Stimulated activated CD4-positive, alpha-beta T cell treated with anti-CD3 and anti-CD28 coated beads, Interleukin-12 subunit alpha, Interleukin-12 subunit beta, amount 100 ng/mL, for 48 hours (primary cell): Measurements from ENCODE around the gene SND1.
A peak's percentile ranks its signal among the peaks of the same experiment; 100 is the strongest.

Experiments used
- DNase-seq, 3 donors: peaks; one replicate each; pipeline ENCODE4 v3.0.0-alpha.2; 2020; ENCODE audit warnings: low read depth in 2 of 3, low spot score in 1 of 3

SND1 gene

DNA sequence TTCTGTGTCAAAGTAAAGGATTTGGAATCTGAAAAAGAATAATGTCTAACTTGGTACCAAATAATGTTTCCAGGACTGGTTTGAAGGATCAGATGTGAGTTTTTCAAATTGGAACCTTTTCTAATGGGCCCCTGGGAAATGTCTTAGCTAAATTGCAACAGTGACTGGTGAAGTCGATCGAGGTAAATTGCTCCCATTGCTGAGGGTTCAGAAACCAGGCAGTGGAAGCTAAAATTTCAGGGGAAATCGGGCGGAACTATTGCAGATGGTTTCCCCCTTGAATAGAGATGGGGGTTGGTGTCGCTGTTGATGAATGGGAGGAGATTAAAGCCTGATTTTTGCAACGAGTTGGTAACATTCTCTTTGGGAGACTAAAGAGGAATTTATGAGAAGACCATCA is 112.7 kb downstream of the SND1 start:
- no peak for DNase-seq

DNA sequence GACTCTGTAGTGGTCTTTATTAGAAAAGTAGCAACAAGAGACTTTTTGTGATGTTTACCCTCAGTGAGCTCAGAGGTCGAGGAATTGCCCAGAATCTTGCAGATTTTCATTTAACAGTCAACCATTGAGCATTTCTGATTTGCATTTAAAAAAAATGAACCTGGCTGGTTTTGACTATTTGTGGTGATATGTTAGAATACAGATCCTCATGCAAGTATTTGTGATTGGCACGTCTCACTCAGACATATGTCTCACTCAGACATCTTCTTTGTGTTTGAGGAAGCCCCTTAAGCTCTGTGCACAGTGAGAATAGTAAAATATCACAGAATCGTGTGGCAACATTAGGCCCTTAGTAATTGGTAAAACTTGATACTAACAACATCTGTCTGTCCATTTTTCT is 113.2 kb downstream of the SND1 start:
- no peak for DNase-seq

DNA sequence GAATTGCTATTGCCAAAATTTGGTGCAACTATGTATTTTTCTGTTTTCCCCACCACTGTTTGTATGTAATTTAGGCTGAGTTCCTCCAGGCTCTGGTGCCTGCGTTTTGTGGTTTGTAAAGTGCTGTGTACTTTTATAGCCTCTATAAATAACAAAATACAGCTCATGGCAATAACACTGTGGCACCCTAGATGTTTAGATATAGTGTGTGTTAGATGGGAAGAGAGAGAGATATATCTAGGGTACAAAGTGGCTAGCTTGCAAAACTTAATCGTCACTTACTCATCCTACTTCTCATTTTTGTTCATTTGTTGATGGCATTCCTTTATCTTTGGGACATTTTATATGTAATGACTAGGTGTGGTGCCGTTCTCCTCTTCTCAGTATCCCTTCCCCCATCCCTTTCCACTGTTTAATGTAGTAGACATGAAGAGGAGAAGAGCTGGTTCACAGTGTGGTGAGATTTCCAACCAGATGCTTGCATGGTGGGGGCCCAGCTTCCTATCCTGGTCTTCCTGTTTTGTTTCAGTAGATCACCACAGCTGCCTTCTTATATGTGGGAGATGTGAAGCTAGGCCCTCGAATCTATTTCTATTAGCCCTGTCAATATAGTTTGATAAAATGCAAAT is 115.0 kb downstream of the SND1 start:
- no peak for DNase-seq

DNA sequence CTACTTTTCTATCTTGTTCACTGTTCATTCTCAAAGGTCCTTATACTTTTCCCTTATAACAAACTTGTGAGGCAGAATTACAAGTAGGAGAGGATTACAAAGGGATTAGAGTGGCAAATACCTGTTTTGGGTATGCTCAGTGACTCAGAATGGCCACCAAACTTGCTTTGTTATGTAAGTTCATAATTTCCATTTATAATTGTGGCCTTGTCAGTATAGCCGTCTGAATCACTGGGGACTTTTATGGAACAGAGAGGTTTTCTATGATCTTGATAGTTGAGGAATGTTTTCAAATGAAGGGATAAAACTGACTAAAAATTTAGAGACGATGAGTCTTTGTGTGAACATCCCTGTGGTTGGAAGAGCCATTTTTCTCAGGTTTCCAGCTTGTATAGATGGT is 116.2 kb downstream of the SND1 start:
- no peak for DNase-seq

DNA sequence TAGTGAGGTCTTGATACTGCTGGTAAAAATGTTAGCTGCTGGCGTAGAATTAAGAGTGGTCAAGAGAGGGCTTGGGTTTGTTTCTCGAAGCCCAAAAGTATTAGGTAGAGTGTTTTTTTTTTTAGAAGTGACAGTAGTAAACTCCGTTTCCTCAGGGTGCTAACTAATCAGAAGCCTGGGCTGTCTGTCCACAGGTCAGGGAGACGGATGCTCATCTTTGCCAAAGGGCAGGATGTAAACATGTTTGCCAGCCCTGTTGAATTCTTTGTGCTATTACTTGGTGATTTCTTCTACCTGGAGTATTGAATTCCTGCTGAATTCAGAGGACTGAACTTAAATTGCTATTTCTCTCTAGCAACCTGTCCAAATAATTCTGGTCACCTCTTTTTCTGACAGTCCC is 117.1 kb downstream of the SND1 start:
- no peak for DNase-seq

DNA sequence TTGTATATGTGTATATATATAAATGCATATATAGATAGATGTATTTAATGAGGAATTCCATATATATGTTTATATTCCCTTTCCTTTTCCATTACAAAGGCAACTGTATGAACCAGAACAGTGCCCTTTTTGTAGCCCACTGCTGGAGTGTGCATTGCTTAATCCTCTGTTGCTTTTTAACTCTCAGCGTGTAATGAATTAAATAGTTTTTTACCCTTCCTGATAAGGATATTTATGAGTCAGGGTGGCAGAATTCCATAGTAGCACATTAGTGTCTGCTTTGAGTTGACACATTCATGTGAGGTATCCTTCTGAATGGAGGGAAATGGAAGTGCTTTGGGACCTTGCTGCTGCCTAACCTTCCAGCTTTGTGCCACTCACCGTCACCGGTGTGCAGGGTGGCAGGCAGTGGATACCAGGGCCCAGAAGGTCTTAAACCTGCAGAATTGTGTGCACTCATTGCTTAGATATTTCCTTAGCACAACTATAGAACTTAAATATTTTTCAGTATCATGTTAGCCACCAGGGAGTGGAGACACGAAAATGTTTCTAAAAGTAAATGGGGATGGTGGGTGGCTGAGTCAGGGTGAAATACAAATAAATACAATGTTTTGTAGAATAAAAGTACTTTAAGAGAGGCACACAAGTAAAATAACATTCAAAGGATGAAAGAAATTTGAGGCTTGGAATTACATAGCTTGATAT is 117.9 kb downstream of the SND1 start:
- DNase-seq: no peak

DNA sequence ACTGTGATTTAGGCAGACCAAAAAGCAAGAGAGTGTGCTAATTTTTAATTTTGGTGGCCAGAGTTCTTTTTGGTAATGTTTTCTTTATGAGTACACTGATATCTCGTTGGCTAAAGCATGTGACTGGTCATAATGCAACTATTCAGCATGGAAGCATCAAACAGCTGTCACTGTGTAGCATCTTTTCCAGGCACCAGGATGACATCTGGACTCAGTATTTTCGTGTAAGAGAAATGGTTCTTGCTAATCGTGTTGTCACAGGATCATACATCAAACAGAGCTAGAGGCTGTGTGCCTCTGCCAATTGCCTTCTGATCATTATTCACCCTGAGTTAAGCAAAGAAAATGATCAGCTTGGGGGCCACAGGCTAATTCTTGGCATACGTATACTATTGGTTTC is 118.9 kb downstream of the SND1 start:
- DNase-seq: no peak

DNA sequence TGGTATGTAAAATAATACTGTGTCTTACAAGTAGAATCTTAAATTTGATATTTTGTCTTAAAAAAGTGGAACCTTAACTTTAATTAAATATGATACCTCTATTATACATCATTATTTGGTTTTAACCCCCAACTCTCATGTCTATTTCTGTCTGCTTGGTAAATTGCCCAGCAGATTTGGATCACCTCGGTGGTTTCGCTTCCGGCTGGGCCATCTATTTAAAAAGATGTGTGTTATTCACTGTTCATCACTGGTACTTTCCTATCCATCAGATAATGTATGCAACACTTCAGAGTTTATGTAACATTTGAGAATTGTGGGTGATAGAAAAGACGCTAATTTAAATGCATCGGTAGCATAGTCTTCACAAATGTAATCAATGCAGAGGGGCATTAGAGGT is 119.7 kb downstream of the SND1 start:
- no peak for DNase-seq

DNA sequence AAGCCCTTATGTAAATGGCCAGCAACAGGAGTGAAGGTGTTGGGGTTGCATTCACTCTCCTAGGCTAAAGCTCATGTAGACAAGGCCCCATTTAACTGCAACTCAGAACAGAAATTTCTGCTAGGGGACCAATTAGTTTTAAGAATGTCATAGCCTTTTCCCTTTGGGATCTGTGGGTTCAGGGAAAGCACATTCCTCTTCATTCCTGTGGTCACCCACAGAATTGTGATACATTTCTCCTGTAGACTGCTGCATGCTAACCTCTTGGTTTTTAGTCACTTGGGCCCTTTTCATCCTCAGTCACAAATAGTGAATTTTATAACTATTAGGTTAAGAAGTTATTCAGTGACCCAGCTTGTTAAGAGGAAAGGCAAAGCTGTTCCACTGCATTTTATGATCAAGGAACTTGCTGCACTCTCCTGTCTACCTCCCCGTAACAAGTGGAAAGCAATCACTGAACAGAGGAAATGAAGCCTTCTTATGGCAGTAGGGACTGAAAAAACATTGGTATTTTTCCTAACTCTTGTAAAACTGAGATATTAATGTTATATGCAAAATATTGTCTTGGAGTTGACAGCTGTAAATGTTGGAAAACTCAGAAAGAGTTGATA is 124.9 kb downstream of the SND1 start:
- DNase-seq: no peak

DNA sequence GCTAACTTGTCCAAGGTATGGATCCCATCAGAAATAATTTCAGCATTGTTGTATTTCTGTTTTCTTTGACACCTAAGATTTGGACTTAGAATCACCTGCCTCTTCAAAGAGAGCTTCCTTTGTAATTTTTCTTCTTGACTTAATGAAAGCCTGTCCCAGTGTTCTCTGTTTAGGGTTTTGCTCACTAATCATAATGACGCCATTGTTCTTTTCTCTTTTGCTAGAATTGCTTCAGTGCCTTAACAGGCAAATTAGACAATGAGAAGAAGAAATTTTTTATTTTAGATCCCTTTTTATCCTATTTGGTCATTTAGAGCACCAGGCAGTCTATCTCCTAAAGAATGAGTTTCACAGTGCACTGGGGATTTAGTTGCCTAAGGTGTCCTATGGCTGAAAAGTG is 128.5 kb downstream of the SND1 start:
- DNase-seq: no peak

DNA sequence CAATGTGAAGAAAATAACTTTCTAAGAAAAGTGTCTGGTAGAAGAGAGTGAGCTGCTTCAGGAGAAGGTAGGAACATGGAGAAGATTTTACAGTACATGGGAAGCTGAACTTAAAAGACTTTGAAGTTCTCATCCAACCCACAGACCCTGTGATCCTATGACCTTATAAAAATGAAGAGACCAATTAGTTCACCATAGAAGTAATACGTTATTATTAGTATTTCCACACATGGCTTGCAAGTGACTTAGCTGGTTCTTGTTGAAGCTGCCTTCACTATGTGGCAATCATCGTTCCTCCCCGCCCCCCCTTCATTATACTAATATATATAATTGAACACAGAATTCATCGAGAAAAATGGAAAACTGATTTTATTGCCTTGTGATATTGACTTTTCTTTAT is 129.1 kb downstream of the SND1 start:
- no peak for DNase-seq

DNA sequence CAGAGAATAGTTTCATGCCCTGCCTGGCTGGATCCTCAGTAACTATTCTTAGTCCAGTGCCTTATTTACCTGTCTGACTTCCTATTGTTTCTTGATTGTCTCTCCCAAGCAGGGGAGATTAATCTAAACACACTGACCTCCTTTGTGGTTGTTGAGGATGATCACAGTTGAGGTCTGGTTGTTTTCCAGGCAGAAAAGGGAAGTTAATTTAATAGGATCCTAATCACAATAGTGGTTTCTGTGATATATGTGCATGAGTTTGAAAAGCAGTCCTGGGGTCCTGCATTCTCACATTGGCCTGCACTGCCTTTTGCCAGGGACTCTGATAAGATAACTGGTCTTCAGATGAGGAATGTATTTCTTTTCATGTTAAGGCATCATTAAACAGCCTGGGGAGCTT is 130.1 kb downstream of the SND1 start:
- DNase-seq: no peak

DNA sequence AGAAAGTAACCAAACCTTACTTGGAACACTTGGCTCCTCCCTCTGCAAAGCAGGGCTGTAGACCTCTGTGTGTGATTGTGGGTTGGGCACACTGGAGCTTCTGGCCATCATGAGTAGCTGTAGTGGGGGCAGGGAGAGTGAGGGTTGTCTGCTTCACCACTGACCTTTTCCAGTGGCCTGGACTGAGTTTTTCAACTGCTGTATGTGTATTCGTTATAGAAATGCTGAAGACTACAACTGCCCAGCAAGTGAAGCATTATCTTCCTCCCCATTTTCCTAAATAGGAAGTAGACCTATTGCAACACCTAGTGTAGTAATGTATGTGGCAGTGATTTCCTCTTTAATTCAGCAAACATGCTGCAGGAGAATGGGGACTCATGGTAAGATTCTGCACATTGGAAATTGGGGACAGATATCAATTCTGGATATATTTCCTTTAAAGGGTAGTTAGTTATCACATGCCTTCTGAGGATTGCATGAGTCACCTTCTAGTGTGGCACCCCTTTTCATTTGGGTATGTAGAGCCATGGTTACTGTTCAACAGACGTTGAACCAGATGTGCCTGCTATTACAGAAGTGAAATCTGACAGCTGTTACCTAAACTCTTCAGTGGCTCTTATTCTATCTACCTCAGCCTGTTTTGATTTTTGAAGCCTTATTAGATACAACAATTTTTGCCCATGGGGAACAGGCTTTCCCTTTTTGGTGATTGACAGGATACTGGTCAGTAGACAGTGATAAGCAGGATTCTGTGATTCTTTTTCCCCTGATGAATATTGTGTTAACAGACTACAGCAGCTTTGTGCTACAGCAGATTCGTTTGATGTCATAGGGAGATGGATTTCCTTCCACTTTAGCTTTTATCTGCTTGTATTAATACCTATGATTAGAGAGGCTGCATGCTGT is 130.9 kb downstream of the SND1 start:
- DNase-seq: no peak

DNA sequence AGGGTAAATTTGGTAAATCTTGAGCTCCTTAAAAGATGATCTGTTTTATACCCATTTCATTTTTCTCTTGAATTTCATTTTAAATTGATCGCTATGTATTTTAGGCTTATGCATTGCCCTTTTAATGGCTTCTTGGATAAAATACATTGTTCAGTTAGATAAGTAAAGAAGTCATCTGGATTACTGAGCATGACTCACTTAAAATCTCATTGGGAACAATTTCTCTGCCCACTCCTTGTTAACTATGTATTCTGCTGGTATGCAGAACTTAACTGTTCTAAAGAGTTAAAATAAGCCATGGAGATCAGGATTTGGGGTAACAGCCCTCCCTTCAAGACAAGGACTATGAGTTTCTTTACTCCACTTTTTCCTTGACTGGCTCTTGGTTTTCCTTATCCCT is 134.2 kb downstream of the SND1 start:
- DNase-seq: no peak

DNA sequence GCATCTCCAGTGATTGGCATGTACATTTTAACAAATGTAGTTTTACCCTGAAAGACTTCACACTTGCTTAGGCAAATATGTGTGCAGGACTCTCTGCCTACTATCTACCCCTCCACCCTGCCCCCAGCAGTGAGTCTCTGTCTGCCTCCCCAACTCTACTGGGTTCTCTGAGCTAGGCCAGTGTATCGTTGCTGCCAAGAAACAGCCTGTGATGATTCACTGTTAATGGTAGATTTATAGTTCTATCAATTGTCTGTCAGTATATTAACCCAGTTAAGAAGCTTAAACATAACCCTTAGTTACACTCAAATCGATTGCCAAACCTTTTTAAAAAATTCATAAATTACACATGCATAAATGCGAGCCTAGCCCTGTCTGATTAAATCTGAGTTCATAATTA is 137.0 kb downstream of the SND1 start:
- DNase-seq: no peak

DNA sequence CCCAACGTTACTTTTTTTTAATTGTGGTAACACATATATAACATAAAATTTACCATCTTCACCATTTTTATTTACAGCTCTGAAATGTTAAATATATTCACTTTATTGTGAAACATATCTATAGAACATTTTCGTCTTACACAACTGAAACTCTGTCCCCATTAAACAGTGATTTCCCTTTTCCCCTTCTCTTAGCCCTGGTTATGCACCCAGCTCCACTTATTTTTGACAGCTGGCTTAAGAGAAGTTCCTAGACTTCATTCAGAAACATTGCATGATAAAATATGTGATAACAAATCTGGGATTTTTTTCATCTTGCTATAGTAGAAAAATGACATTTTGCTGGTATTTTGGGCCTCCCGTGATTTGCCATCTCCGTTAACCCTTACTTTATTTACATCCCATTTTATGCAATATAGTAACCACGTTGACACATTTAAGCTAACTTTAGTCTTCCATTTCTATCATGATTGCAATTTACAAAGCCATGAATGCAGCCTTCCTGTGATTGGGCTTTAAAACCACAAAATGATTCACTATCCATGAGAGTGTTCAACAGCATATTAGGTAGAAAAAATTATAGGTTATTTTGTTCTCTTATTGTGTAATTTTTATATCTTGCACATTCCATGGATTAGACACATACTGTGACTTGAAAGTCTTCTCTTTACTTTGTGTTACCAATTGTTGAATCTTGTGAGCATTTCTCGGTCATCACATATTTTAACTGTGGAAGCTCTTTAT is 139.6 kb downstream of the SND1 start:
- no peak for DNase-seq

DNA sequence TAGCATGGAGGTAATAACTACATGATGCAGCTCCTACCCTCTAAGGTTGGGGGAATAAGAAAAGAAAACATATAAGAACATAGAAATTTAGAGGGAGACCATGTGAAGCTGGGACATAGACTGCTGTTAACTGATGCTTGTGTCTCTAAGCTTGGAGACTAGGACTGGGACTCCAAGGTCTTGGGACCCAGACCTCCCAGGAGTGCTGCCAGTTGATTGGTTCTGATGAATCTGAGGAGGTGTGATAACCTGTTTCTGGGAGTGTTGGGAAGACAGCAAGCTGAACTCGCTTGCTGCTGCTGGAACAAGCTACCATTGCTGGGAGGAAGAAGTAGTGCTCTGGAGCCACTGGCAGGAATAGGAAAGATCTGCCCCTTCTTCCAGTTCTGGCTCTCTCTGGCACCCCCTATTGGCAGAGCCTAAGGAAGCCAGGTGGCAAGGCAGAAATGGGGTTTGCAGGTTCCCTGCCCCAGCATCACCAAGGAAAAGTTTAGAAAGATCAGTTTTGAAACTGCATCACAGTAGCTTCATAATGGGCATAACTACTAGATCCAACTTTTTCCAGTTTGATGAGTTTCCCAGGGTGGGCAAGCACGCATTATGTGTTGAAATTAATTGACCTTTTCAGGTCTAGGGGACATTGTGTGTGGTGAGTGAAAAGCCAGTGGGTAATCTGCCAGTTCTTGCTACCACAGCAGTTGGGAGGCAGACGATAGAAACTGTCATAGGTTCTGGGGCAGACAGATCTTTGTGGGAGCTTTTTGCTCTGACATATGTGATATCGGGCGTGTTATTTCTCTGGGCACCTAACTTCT is 140.7 kb downstream of the SND1 start:
- DNase-seq: peak in 2 of 3 donors; percentile 15 to 35

DNA sequence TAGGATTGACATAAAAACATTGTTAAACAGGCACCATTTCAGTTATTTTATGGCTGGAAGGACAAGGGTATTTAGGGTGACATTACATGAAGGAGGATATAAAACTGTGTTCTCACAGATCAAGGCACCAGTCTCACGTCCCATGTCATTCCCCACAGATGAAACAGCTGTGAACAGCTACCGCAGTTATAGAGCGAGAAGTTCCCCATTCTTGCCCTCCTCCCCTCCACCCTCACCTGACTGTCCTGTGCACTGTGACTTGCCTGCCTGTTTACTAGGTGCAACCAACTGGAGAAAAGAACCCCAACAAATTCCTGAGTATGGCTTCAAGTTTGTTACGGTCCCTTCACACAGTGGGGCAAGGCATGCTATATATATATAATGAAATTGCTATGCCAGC is 141.6 kb downstream of the SND1 start:
- no peak for DNase-seq

DNA sequence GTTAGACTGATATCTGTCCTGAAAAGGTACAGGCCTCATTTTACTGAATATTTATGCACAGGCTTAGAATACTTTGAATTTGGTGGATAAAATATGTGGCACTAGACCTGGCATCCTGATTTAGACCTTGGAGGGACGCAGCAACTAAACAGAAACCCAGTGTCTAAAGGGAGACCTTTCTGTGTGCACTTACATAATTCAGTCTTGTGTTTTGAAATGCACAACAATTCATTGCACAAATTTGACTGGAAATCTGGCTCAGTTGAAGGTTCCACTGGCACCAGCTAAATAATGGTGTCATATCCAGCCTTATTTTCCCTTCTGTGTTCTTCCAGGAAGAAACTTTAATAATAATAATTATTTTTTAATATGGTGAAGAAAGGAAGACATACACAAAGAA is 142.1 kb downstream of the SND1 start:
- no peak for DNase-seq

DNA sequence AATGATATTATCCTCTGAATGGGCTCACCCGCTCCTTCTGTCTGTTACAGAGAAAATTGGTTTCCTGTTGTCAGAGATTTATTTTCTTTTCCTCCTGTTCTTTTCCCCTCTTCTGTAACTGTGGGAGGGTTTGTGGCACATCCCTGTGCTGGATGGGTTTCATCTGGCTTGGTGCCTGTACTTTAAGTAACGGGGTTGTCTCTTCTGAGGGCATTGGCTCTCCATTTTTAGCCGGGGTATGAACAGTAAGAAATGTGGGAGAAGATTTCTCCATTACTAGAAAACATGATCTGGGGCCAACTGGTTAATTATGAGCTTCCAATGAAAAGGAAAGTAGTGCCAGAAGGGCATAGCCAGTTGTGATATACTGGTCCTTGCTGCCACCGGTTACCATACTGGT is 142.6 kb downstream of the SND1 start:
- DNase-seq: no peak
